ENCODE results near the gene NSD2. TPM values are rescaled to one million over a fixed set of nuclear protein-coding genes. Genes with fewer than 3 reads are reported as not detected.

Gene NSD2
- total and polyA plus RNA-seq, 2 donors (not counting 1 experiment from before 2014, with no cell fraction given) = 26.6 to 68.4 TPM

DNA sequence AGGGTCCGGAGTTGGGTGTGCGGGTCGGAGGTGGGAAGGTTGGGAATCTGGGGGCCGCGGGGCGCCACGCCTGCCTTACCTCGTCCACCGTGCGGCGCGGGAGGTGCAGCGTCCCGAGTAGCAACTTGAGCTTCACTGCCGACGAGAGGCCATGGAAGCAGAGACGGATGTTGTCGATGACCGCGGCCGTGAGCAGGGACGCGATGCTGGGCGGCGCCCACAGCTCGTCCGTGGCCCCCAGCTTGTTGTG lies 137.4 kb downstream of the NSD2 start:
- Histone ChIP-seq H3K4me3 (replicated peaks in 1 of 4; ENCODE audit: control extremely low read depth in 1 of 4, insufficient read depth in 1 of 4, low read depth in 3 of 4, low read length in 4 of 4) (peak overlapping the region; percentile 81 to 96 (median 83)), H3K4me2 (ENCODE audit: extremely low read depth, insufficient read depth, low read length) (no peak overlapping the region), H4K20me1 (ENCODE audit: control insufficient read depth, extremely low read depth, insufficient read depth, low read length) (no peaks in the 10 kb centered on the region), H3K9me3 (ENCODE audit: control insufficient read depth, insufficient read depth, low read depth, low read length) (no peaks in the 10 kb centered on the region), H2AFZ (ENCODE audit: low read length) (peak overlapping the region; percentile 100), H3K27ac (ENCODE audit: insufficient read depth, low read length) (peak overlapping the region; percentile 96), H3K27me3 (ENCODE audit: control insufficient read depth, insufficient read depth, low read length) (no peaks in the 10 kb centered on the region), H3K79me2 (ENCODE audit: control insufficient read depth, insufficient read depth, low read length) (peaks cover 34% of the 10 kb centered on the region), H3K36me3 (ENCODE audit: control insufficient read depth, insufficient read depth, low read length) (peaks cover 2% of the 10 kb centered on the region), H3K9ac (ENCODE audit: insufficient read depth, low read length) (peak overlapping the region; percentile 94), H3K4me1 (ENCODE audit: control insufficient read depth, extremely low read depth, insufficient read depth, low read length) (no peaks in the 10 kb centered on the region)
- no peak for DNase-seq (ENCODE audit: low read depth in 2 of 2)
- TF ChIP-seq, protein P1, sequence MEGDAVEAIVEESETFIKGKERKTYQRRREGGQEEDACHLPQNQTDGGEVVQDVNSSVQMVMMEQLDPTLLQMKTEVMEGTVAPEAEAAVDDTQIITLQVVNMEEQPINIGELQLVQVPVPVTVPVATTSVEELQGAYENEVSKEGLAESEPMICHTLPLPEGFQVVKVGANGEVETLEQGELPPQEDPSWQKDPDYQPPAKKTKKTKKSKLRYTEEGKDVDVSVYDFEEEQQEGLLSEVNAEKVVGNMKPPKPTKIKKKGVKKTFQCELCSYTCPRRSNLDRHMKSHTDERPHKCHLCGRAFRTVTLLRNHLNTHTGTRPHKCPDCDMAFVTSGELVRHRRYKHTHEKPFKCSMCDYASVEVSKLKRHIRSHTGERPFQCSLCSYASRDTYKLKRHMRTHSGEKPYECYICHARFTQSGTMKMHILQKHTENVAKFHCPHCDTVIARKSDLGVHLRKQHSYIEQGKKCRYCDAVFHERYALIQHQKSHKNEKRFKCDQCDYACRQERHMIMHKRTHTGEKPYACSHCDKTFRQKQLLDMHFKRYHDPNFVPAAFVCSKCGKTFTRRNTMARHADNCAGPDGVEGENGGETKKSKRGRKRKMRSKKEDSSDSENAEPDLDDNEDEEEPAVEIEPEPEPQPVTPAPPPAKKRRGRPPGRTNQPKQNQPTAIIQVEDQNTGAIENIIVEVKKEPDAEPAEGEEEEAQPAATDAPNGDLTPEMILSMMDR (conservative IDR thresholded peaks at IDR 0.05 in 1 of 2, IDR thresholded peaks at IDR 0.05 in 1 of 2; ENCODE audit: low read depth in 1 of 2, low read length in 2 of 2) = no peak
- no peak for TF ChIP-seq EZH2 (IDR thresholded peaks at IDR 0.05; ENCODE audit: low read length, missing control alignments)

DNA sequence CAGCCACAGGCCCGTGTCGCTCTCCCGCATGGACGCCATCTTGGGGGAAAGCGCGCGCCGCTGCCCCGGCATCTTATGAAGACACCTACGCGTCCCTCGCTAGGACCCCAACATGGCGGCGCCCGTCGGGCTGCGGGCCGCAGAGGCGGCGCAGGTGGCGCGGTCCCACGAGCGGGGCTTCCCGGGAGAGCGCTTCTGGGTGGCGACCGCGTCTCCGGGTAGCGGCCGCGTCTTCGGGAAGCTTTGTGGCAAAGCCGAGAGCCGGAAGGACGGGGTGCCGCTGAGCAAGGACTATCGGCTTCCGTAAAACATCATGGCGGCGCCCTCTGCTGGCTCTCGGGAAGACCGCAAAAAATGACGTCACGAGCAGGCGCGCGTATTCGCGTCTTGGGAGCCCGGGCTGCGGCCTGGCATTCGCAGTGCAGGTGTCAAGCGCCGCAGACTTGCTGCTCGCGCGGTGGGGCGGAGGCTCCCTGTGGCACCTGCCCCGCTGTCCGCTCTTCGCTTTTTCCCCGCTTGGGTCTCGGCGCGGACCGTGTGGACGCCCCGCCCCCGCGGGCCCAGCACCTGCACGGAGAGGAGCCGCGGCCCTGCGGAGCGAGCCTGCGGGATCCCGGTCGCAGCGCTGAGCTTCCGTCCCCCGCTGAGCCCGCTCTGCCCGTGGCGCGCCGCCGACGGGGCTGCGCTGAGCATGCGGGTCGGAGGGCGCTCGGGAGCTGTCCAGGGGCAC lies 137.9 kb downstream of the NSD2 start, which contains the start of gene NELFA:
Gene NELFA (minus strand): TSS at position 54 of the 730 bp plus-strand sequence. CDS start 15 bp downstream, at position 39.
- Histone ChIP-seq H3K79me2 (ENCODE audit: control insufficient read depth, insufficient read depth, low read length) (peaks cover 34% of the 10 kb centered on the region), H3K4me2 (ENCODE audit: extremely low read depth, insufficient read depth, low read length) (peak within 1 kb of the TSS; percentile 67), H3K27ac (ENCODE audit: insufficient read depth, low read length) (peak within 1 kb of the TSS; percentile 96), H4K20me1 (ENCODE audit: control insufficient read depth, extremely low read depth, insufficient read depth, low read length) (no peaks in the 10 kb centered on the region), H3K9ac (ENCODE audit: insufficient read depth, low read length) (peak within 1 kb of the TSS; percentile 94), H2AFZ (ENCODE audit: low read length) (peak within 1 kb of the TSS; percentile 100), H3K36me3 (ENCODE audit: control insufficient read depth, insufficient read depth, low read length) (peaks cover 2% of the 10 kb centered on the region), H3K9me3 (ENCODE audit: control insufficient read depth, insufficient read depth, low read depth, low read length) (no peaks in the 10 kb centered on the region), H3K4me3 (replicated peaks in 1 of 4; ENCODE audit: control extremely low read depth in 1 of 4, insufficient read depth in 1 of 4, low read depth in 3 of 4, low read length in 4 of 4) (peak within 1 kb of the TSS; percentile 81 to 96 (median 83)), H3K27me3 (ENCODE audit: control insufficient read depth, insufficient read depth, low read length) (no peaks in the 10 kb centered on the region), H3K4me1 (ENCODE audit: control insufficient read depth, extremely low read depth, insufficient read depth, low read length) (no peaks in the 10 kb centered on the region)
- DNase-seq (ENCODE audit: low read depth in 2 of 2) = peak; percentile 89 to 94
- TF ChIP-seq EZH2 (IDR thresholded peaks at IDR 0.05; ENCODE audit: low read length, missing control alignments) = no peak
- TF ChIP-seq, protein P1 (conservative IDR thresholded peaks at IDR 0.05 in 1 of 2, IDR thresholded peaks at IDR 0.05 in 1 of 2; ENCODE audit: low read depth in 1 of 2, low read length in 2 of 2) = peak; percentile 31

DNA sequence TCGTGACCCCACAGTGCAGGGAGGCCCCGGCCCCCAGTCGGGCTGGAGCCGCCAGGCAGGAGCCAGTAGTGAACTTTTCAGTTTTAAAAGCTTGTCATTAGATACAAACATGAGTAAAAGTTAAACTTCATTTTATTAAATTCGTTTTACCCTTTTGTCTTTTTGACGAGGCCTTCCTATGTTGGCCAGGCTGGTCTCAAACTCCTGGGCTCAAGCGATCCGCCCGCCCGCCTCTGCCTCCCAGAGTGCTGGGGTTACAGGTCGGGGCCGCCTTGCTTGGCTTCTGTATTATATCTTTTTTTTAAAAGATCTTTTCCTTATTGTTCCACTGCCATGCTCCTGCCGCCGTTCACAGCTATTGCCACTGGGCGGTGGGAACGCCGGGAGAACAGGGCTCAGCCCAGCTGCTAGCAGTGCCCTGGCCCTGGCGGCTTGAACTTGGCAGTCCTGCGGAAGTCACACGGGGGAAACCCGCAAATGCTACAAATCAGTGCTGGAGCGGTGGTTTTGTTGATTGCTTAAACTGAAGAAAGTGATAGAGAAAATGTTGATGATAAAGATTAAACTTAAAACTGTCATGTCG lies 138.5 kb downstream of the NSD2 start:
- Histone ChIP-seq H4K20me1 (ENCODE audit: control insufficient read depth, extremely low read depth, insufficient read depth, low read length) (no peaks in the 10 kb centered on the region), H3K27ac (ENCODE audit: insufficient read depth, low read length) (peak overlapping the region; percentile 33), H3K9me3 (ENCODE audit: control insufficient read depth, insufficient read depth, low read depth, low read length) (no peaks in the 10 kb centered on the region), H3K27me3 (ENCODE audit: control insufficient read depth, insufficient read depth, low read length) (no peaks in the 10 kb centered on the region), H3K79me2 (ENCODE audit: control insufficient read depth, insufficient read depth, low read length) (peaks cover 32% of the 10 kb centered on the region), H2AFZ (ENCODE audit: low read length) (peak overlapping the region; percentile 46), H3K4me2 (ENCODE audit: extremely low read depth, insufficient read depth, low read length) (peak overlapping the region; percentile 67), H3K4me1 (ENCODE audit: control insufficient read depth, extremely low read depth, insufficient read depth, low read length) (no peaks in the 10 kb centered on the region), H3K9ac (ENCODE audit: insufficient read depth, low read length) (peak overlapping the region; percentile 94), H3K36me3 (ENCODE audit: control insufficient read depth, insufficient read depth, low read length) (peaks cover 2% of the 10 kb centered on the region), H3K4me3 (replicated peaks in 1 of 4; ENCODE audit: control extremely low read depth in 1 of 4, insufficient read depth in 1 of 4, low read depth in 3 of 4, low read length in 4 of 4) (peak overlapping the region in 3 of 4 experiments; percentile 81 to 96 (median 82))
- TF ChIP-seq, protein P1 (conservative IDR thresholded peaks at IDR 0.05 in 1 of 2, IDR thresholded peaks at IDR 0.05 in 1 of 2; ENCODE audit: low read depth in 1 of 2, low read length in 2 of 2) = peak; percentile 16 to 21
- no peak for TF ChIP-seq EZH2 (IDR thresholded peaks at IDR 0.05; ENCODE audit: low read length, missing control alignments)
- DNase-seq (ENCODE audit: low read depth in 2 of 2) = peak; percentile 49 to 53

Data from fibroblast of lung (primary cell).